ENCODE data around the gene MLLT1.

DNA sequence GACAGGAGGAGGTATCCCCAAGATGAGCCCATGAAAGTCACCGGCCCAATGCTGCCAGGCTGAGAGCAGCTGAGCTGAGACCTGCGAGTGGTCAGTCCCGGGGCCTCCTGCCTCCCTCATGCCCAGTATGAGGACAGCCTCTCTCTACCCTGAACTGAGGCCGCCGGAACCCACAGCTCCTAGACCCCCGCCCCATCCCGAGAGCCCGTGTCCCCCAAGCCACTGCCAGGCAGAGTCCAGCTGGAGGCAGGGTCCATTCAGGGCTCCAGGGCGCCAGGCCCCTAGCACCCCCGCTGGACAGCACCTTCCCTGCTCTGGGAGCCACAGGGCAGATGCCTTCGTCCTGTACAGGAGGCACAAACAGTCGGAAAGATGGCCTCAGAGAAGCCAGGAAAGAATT, 38.7 kb downstream of the MLLT1 start:
- TF ChIP-seq, protein P1, sequence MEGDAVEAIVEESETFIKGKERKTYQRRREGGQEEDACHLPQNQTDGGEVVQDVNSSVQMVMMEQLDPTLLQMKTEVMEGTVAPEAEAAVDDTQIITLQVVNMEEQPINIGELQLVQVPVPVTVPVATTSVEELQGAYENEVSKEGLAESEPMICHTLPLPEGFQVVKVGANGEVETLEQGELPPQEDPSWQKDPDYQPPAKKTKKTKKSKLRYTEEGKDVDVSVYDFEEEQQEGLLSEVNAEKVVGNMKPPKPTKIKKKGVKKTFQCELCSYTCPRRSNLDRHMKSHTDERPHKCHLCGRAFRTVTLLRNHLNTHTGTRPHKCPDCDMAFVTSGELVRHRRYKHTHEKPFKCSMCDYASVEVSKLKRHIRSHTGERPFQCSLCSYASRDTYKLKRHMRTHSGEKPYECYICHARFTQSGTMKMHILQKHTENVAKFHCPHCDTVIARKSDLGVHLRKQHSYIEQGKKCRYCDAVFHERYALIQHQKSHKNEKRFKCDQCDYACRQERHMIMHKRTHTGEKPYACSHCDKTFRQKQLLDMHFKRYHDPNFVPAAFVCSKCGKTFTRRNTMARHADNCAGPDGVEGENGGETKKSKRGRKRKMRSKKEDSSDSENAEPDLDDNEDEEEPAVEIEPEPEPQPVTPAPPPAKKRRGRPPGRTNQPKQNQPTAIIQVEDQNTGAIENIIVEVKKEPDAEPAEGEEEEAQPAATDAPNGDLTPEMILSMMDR (IDR thresholded peaks at IDR 0.05; ENCODE audit: low read depth, low read length, poor library complexity, severe bottlenecking), result no peak
- no peak for TF ChIP-seq EZH2phosphoT487 (IDR thresholded peaks at IDR 0.05; ENCODE audit: borderline replicate concordance, low read length)
